ENCODE measurements around the gene TMEM256. TPM values are rescaled to one million over a fixed set of nuclear protein-coding genes. Genes with fewer than 3 reads are reported as not detected.

TMEM256 gene
- total RNA-seq, 3 donors from 2014 or later, result 51.9 to 85.1 (median 64.9) TPM

GRCh38 chr17:7439462-7440112, 35.7 kb upstream of the TMEM256 start, which contains the start of gene FGF11:
TSS of gene FGF11 (plus strand) at chr17:7439512. CDS start at chr17:7439621, 109 bp downstream.
- intact Hi-C loops (cut with DNase I, micrococcal nuclease), result no loop called here
- ATAC-seq, result no peak
- peaks cover 26% of the 10 kb centered on the region for H3K4me1 ChIP-seq (ENCODE audit: low read depth)
- peak in 1 of 3 donors; percentile 43 for DNase-seq
- no peaks in the 10 kb centered on the region for H3K9me3 ChIP-seq
- H3K4me3 ChIP-seq, result no peak within 1 kb of the TSS
- TF ChIP-seq CTCF (IDR thresholded peaks at IDR 0.05), result no peak
- no peaks in the 10 kb centered on the region for H3K36me3 ChIP-seq (ENCODE audit: low read depth)

- Histone ChIP-seq H3K4me1 (ENCODE audit: low read depth) (peaks cover 26% of the 10 kb centered on the region), H3K4me3 (no peak overlapping the region), H3K36me3 (ENCODE audit: low read depth) (no peaks in the 10 kb centered on the region), H3K9me3 (no peaks in the 10 kb centered on the region)
- intact Hi-C loops (cut with DNase I, micrococcal nuclease), result no loop called here
- no peak for TF ChIP-seq CTCF (IDR thresholded peaks at IDR 0.05)
- DNase-seq (no peak), ATAC-seq (no peak)
These were observed 35.0 kb upstream of the TMEM256 start for GRCh38 chr17:7438656-7439460.

GRCh38 chr17:7437950-7438614, 34.2 kb upstream of the TMEM256 start:
- Histone ChIP-seq H3K9me3 (no peaks in the 10 kb centered on the region), H3K4me1 (ENCODE audit: low read depth) (peaks cover 26% of the 10 kb centered on the region), H3K36me3 (ENCODE audit: low read depth) (no peaks in the 10 kb centered on the region), H3K4me3 (no peak overlapping the region)
- intact Hi-C loops (cut with DNase I, micrococcal nuclease), result no loop called here
- no peak for ATAC-seq
- peak; percentile 60 to 80 (median 75) for DNase-seq
- no peak for TF ChIP-seq CTCF (IDR thresholded peaks at IDR 0.05)

- Histone ChIP-seq H3K4me1 (ENCODE audit: low read depth) (peaks cover 26% of the 10 kb centered on the region), H3K4me3 (no peak overlapping the region), H3K36me3 (ENCODE audit: low read depth) (no peaks in the 10 kb centered on the region), H3K9me3 (no peaks in the 10 kb centered on the region)
- no peak for TF ChIP-seq CTCF (IDR thresholded peaks at IDR 0.05)
- no peak for ATAC-seq
- intact Hi-C loops (cut with DNase I, micrococcal nuclease), result no loop called here
- DNase-seq, result no peak
These were observed 33.5 kb upstream of the TMEM256 start for GRCh38 chr17:7437369-7437863.

- H3K4me3 ChIP-seq, result peak overlapping the region; percentile 3
- peaks cover 26% of the 10 kb centered on the region for H3K4me1 ChIP-seq (ENCODE audit: low read depth)
- ATAC-seq, result peak; percentile 84
- intact Hi-C loops (cut with DNase I, micrococcal nuclease), result no loop called here
- no peaks in the 10 kb centered on the region for H3K9me3 ChIP-seq
- peak; percentile 80 for TF ChIP-seq CTCF (IDR thresholded peaks at IDR 0.05)
- H3K36me3 ChIP-seq (ENCODE audit: low read depth), result no peaks in the 10 kb centered on the region
- DNase-seq, result peak; percentile 87 to 91 (median 90)
These were observed 32.9 kb upstream of the TMEM256 start for GRCh38 chr17:7436556-7437368.
